Sigmoid colon (tissue), 4 donors: ENCODE data around the gene NAP1L4.
"Not testable (repeated sequence)": the region's sequence is repeated elsewhere in the genome, so short reads cannot be mapped to it uniquely, and the experiment has no call there.

ENCODE experiments used
- EP300 ChIP-seq, 4 donors: sonication (generic); formaldehyde crosslinking; IDR thresholded peaks; one replicate each; pipeline ENCODE4 v1.6.1; 2017; ENCODE audit warnings: antibody characterized with exemption in 4 of 4
- POLR2A ChIP-seq, 2 donors: fragments of 450-650 bp; IDR thresholded peaks; one replicate each; pipeline ENCODE4 v1.6.1; 2016; ENCODE audit warnings: antibody characterized with exemption in 2 of 2, mild to moderate bottlenecking in 2 of 2, moderate library complexity in 2 of 2
- POLR2AphosphoS5 ChIP-seq, 4 donors: sonication (generic); formaldehyde crosslinking; IDR thresholded peaks; one replicate each; pipeline ENCODE4 v1.6.1; 2017; ENCODE audit warnings: antibody characterized with exemption in 4 of 4
- TF ChIP-seq, protein P1 (sequence below), 4 experiments: fragments of 450-650 bp in 3 of 4; fragments of 200-600 bp in 1 of 4; IDR thresholded peaks; one replicate each; pipeline ENCODE4 v1.5.1; 2016 to 2019; ENCODE audit warnings: antibody characterized with exemption in 4 of 4, mild to moderate bottlenecking in 3 of 4, moderate library complexity in 2 of 4

GRCh38 chr11:2937641-2938457, 54.3 kb downstream of the NAP1L4 start:
- TF ChIP-seq, protein P1, sequence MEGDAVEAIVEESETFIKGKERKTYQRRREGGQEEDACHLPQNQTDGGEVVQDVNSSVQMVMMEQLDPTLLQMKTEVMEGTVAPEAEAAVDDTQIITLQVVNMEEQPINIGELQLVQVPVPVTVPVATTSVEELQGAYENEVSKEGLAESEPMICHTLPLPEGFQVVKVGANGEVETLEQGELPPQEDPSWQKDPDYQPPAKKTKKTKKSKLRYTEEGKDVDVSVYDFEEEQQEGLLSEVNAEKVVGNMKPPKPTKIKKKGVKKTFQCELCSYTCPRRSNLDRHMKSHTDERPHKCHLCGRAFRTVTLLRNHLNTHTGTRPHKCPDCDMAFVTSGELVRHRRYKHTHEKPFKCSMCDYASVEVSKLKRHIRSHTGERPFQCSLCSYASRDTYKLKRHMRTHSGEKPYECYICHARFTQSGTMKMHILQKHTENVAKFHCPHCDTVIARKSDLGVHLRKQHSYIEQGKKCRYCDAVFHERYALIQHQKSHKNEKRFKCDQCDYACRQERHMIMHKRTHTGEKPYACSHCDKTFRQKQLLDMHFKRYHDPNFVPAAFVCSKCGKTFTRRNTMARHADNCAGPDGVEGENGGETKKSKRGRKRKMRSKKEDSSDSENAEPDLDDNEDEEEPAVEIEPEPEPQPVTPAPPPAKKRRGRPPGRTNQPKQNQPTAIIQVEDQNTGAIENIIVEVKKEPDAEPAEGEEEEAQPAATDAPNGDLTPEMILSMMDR (IDR thresholded peaks at IDR 0.05) = not testable (repeated sequence)
- not testable (repeated sequence) for TF ChIP-seq POLR2AphosphoS5, POLR2A, EP300 (IDR thresholded peaks at IDR 0.05)
